K562 (cell line): ENCODE data around the gene PCNX2. TPM values are rescaled to one million over a fixed set of nuclear protein-coding genes. Genes with fewer than 3 reads are reported as not detected.

Source experiments
- ATAC-seq: fragments of 200-7000 bp; cut with Tn5 transposase; 3 replicates; pipeline ENCODE4 v1.9.1; 2020; ENCODE audit warnings: moderate library complexity
- BruUV-seq: library from RNA; stranded (reverse); fragments of 400-500 nt; replicated peaks from 2 replicates; lab custom pipeline; 2021; lab: Mats Ljungman, UMichigan
- CTCF ChIA-PET: fragments of 300-600 bp; formaldehyde crosslinking; extraction: SDS; loops from one replicate; lab custom pipeline; 2021; ENCODE audit warnings: low intra/inter-chr PET ratio; lab: Yijun Ruan, JAX
- POLR2A ChIA-PET: fragments of 300-600, 350-650 bp; sonication (Branson Sonifier 250); formaldehyde crosslinking; extraction: SDS; loops from one replicate; lab custom pipeline; 2021; ENCODE audit warnings: antibody characterized with exemption, inconsistent platforms; lab: Yijun Ruan, JAX
- DNase-seq, 4 experiments: peaks; one replicate each; pipeline versions ENCODE4 v3.0.0 to v3.0.0-alpha.2; 2011 to 2018; ENCODE audit warnings: low spot score in 3 of 4, mixed read lengths in 3 of 4; ENCODE audit errors: extremely low read depth in 1 of 4
- FAIRE-seq: peaks from 2 replicates; lab custom pipeline; 2011; peaks lifted over from hg19 to GRCh38; lab: Jason Lieb, UNC
- H2AFZ ChIP-seq: 2 replicates; pipeline ENCODE4 v1.6.0; 2011; ENCODE audit warnings: low read depth, low read length, control low read depth, inconsistent platforms
- H3K27ac ChIP-seq: fragments of 200-600 bp; 3 replicates; pipeline ENCODE4 v1.8.0; 2011; ENCODE audit warnings: low read depth, mild to moderate bottlenecking, control low read depth, inconsistent platforms, low read length, moderate library complexity, mixed read lengths; ENCODE audit errors: extremely low read depth
- H3K27me3 ChIP-seq, 2 experiments: fragments of 300-600 bp in 1 of 2; 2 replicates in 1 of 2; 3 replicates in 1 of 2; pipeline versions ENCODE4 v1.6.0 to v1.8.0; 2011; ENCODE audit warnings: inconsistent platforms in 2 of 2, low read length in 2 of 2, mild to moderate bottlenecking in 1 of 2, mixed read lengths in 1 of 2, moderate library complexity in 1 of 2; ENCODE audit not compliant: control insufficient read depth in 2 of 2, insufficient read depth in 2 of 2
- H3K36me3 ChIP-seq: fragments of 300-600 bp; 3 replicates; pipeline ENCODE4 v1.8.0; 2011; ENCODE audit warnings: mild to moderate bottlenecking, low read length, inconsistent platforms; ENCODE audit not compliant: control insufficient read depth, insufficient read depth
- H3K4me1 ChIP-seq, 2 experiments: fragments of 200-600 bp in 1 of 2; replicated peaks in 1 of 2; 2 replicates in 1 of 2; 3 replicates in 1 of 2; pipeline versions ENCODE4 v1.5.1 to v1.8.0; 2011; ENCODE audit warnings: inconsistent platforms in 2 of 2, low read length in 2 of 2, mild to moderate bottlenecking in 1 of 2, mixed read lengths in 1 of 2, moderate library complexity in 1 of 2; ENCODE audit not compliant: control insufficient read depth in 2 of 2, insufficient read depth in 2 of 2
- H3K4me2 ChIP-seq: 2 replicates; pipeline ENCODE4 v1.6.1; 2011; ENCODE audit warnings: low read length, control low read depth, inconsistent platforms, mixed read lengths; ENCODE audit not compliant: insufficient read depth
- H3K4me3 ChIP-seq: fragments of 200-600 bp; sonication (generic), shearing (Covaris generic); 2 replicates; pipeline ENCODE4 v1.5.1; 2016; ENCODE audit warnings: control low read depth, inconsistent platforms
- H3K79me2 ChIP-seq: fragments of 200-600 bp; 3 replicates; pipeline ENCODE4 v1.8.0; 2011; ENCODE audit warnings: low read length, inconsistent platforms; ENCODE audit not compliant: control insufficient read depth, insufficient read depth
- H3K9ac ChIP-seq, 2 experiments: 2 replicates each; pipeline versions ENCODE4 v1.6.0 to v1.6.1; 2011; ENCODE audit warnings: low read depth in 2 of 2, low read length in 2 of 2, control low read depth in 1 of 2, inconsistent platforms in 1 of 2, mild to moderate bottlenecking in 1 of 2, mixed read lengths in 1 of 2; ENCODE audit not compliant: insufficient read depth in 1 of 2
- H3K9me1 ChIP-seq: one replicate; pipeline ENCODE4 v1.6.0; 2011; ENCODE audit warnings: inconsistent platforms, mild to moderate bottlenecking, low read length, moderate library complexity; ENCODE audit not compliant: control insufficient read depth, insufficient read depth
- H3K9me3 ChIP-seq: replicated peaks from 2 replicates; pipeline ENCODE4 v1.5.1; 2011; ENCODE audit warnings: low read depth, low read length, inconsistent platforms; ENCODE audit not compliant: control insufficient read depth, insufficient read depth
- H4K20me1 ChIP-seq: replicated peaks from 2 replicates; pipeline ENCODE4 v1.6.1; 2011; ENCODE audit warnings: low read length, inconsistent platforms, mixed read lengths; ENCODE audit not compliant: control insufficient read depth, insufficient read depth
- ESRRA ChIP-seq: fragments of 450-650 bp; IDR thresholded peaks from 2 replicates; pipeline ENCODE4 v1.6.1; 2014; ENCODE audit warnings: low read depth, mild to moderate bottlenecking, moderate library complexity, borderline replicate concordance
- ID3 ChIP-seq, 2 experiments: fragments of 250-450 bp in 1 of 2; fragments of 450-650 bp in 1 of 2; sonication (Bioruptor Pico) in 1 of 2; IDR thresholded peaks; 2 replicates each; pipeline versions ENCODE4 v1.6.1 to v1.8.0; 2016 to 2021; ENCODE audit warnings: mild to moderate bottlenecking in 2 of 2, moderate library complexity in 2 of 2, missing compliant biosample characterization in 1 of 2, missing genetic modification characterization in 1 of 2
- TBP ChIP-seq: optimal IDR thresholded peaks from 2 replicates; pipeline ENCODE3; 2011; ENCODE audit warnings: low read depth, low read length, improper control_type of control experiment
- ZNF121 ChIP-seq: sonication (generic); formaldehyde crosslinking; conservative IDR thresholded peaks from 2 replicates; pipeline ENCODE4 v1.8.0; 2022; ENCODE audit warnings: missing genetic modification reagents
- ZNF778 ChIP-seq: fragments of 450-650 bp; formaldehyde crosslinking; IDR thresholded peaks from 2 replicates; pipeline ENCODE4 v1.4.0; 2020; ENCODE audit warnings: mild to moderate bottlenecking, moderate library complexity
- WGBS: fragments of 100-300 bp; shearing (Covaris generic); methylation state at CpG from one replicate; pipeline ENCODE4 v1.1.6; 2016; ENCODE audit warnings: low coverage, mixed read lengths; ENCODE audit not compliant: insufficient coverage; ENCODE audit errors: missing lambda C conversion rate; 5-methylcytosine and 5-hydroxymethylcytosine counted together
- in situ Hi-C: fragments of 300-500 bp; cut with MboI; formaldehyde crosslinking; loops from 4 replicates; pipeline ENCODE4 v1.15.0; 2018; ENCODE audit warnings: inconsistent platforms, mixed read lengths
- intact Hi-C: fragments of 100-400 bp; cut with micrococcal nuclease; formaldehyde crosslinking; loops from 2 replicates; pipeline ENCODE4 v1.14.2; 2022
- polyA plus RNA-seq, 8 experiments: library from polyadenylated mRNA; depleted of rRNA in 4 of 8; stranded (reverse) in 5 of 8; unstranded in 3 of 8; fragments of >200 nt; fragmentation: Nextera tagmentation in 2 of 8; fragmentation: Illumina TruSeq in 1 of 8; extraction: Ambion mirVana in 2 of 8; extraction: Trizol in 1 of 8; gene quantifications; 2 replicates each; pipeline versions ENCODE4 v1.2.1 to v1.2.3, GENCODE V29; 2011 to 2014; ENCODE audit warnings: inconsistent platforms in 1 of 8, missing spikeins in 1 of 8
- total RNA-seq, 7 experiments: library from RNA; depleted of rRNA in 6 of 7; stranded (reverse); fragments of >200 nt in 6 of 7; fragmentation: Illumina TruSeq in 2 of 7; extraction: Trizol in 2 of 7; gene quantifications; 2 replicates each; pipeline versions ENCODE4 v1.2.1 to v1.2.3, GENCODE V29; 2011 to 2021; ENCODE audit warnings: low replicate concordance in 1 of 7
- TF ChIP-seq, protein P1 (sequence below): fragments of 200-400 bp; formaldehyde crosslinking; IDR thresholded peaks from 2 replicates; pipeline ENCODE4 v1.6.1; 2017; ENCODE audit warnings: mild to moderate bottlenecking, low read depth, low read length, moderate library complexity

The PCNX2 gene
- total and polyA plus RNA-seq, 9 of the 15 experiments (the other 6 are each of a cell fraction or from before 2014, with no cell fraction given) = 0.07 to 0.33 TPM; not detected in 7

DNA sequence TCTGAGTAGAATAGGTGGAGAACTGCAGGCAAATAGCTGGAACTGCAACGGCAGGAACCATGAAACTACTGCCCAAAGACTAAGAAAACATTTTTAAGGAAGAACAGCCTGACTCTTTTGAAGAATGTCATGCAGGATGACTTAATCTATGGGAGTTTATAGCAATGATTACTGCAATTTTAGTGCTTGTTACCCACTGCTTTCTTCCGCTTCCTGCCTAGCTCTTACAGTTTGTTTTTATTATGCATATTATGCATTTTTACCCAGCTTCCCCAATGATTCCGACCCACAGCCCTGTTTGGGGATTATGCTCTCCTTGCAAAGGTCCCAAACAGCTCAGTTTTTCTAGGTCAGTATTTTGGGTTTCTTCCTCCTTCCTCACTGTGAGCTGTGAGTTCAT, 71.2 kb downstream of the PCNX2 start:
- WGBS = 4% methylated on average over 3 of the region's 3 CpGs
- Histone ChIP-seq H3K4me3 (no peak overlapping the region), H3K9me3 (no peaks in the 10 kb centered on the region), H2AFZ (no peak overlapping the region), H3K27me3 (no peaks in the 10 kb centered on the region), H3K36me3 (no peaks in the 10 kb centered on the region), H3K9me1 (no peaks in the 10 kb centered on the region), H3K79me2 (no peaks in the 10 kb centered on the region), H3K4me1 (no peaks in the 10 kb centered on the region), H3K4me2 (no peak overlapping the region), H4K20me1 (no peaks in the 10 kb centered on the region), H3K27ac (no peak overlapping the region), H3K9ac (no peak overlapping the region)
- POLR2A ChIA-PET = no interaction called here
- intact Hi-C loops = no loop called here
- no peak for TF ChIP-seq ZNF121
- TF ChIP-seq ESRRA = no peak
- TF ChIP-seq, protein P1, sequence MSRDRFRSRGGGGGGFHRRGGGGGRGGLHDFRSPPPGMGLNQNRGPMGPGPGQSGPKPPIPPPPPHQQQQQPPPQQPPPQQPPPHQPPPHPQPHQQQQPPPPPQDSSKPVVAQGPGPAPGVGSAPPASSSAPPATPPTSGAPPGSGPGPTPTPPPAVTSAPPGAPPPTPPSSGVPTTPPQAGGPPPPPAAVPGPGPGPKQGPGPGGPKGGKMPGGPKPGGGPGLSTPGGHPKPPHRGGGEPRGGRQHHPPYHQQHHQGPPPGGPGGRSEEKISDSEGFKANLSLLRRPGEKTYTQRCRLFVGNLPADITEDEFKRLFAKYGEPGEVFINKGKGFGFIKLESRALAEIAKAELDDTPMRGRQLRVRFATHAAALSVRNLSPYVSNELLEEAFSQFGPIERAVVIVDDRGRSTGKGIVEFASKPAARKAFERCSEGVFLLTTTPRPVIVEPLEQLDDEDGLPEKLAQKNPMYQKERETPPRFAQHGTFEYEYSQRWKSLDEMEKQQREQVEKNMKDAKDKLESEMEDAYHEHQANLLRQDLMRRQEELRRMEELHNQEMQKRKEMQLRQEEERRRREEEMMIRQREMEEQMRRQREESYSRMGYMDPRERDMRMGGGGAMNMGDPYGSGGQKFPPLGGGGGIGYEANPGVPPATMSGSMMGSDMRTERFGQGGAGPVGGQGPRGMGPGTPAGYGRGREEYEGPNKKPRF = no peak
- TF ChIP-seq ID3 (CRISPR knock-in tag; IDR thresholded peaks at IDR 0.05) = no peak
- TF ChIP-seq ID3 (tag; IDR thresholded peaks at IDR 0.05) = no peak
- TF ChIP-seq TBP = no peak
- TF ChIP-seq ZNF778 (CRISPR knock-in tag) = no peak
- CTCF ChIA-PET = no interaction called here
- DNase-seq = no peak
- ATAC-seq = no peak
- in situ Hi-C loops = no loop called here
- BruUV-seq = no TSS peak
- no peak for FAIRE-seq
